Measurements from ENCODE around the gene SGSH. TPM values are rescaled to one million over a fixed set of nuclear protein-coding genes. Genes with fewer than 3 reads are reported as not detected.

Gene SGSH
- total RNA-seq, 4 donors from 2014 or later = 14.4 to 39.7 (median 38.4) TPM

- intact Hi-C loops (cut with DNase I; ENCODE audit: low total_unique reads) = no loop called here
- DNase-seq = no peak
- TF ChIP-seq, protein P1, sequence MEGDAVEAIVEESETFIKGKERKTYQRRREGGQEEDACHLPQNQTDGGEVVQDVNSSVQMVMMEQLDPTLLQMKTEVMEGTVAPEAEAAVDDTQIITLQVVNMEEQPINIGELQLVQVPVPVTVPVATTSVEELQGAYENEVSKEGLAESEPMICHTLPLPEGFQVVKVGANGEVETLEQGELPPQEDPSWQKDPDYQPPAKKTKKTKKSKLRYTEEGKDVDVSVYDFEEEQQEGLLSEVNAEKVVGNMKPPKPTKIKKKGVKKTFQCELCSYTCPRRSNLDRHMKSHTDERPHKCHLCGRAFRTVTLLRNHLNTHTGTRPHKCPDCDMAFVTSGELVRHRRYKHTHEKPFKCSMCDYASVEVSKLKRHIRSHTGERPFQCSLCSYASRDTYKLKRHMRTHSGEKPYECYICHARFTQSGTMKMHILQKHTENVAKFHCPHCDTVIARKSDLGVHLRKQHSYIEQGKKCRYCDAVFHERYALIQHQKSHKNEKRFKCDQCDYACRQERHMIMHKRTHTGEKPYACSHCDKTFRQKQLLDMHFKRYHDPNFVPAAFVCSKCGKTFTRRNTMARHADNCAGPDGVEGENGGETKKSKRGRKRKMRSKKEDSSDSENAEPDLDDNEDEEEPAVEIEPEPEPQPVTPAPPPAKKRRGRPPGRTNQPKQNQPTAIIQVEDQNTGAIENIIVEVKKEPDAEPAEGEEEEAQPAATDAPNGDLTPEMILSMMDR (IDR thresholded peaks at IDR 0.05) = no peak
- TF ChIP-seq POLR2A (IDR thresholded peaks at IDR 0.05) = no peak
Observed at GRCh38 chr17:80182845-80183223, 37.3 kb downstream of the SGSH start.

DNA sequence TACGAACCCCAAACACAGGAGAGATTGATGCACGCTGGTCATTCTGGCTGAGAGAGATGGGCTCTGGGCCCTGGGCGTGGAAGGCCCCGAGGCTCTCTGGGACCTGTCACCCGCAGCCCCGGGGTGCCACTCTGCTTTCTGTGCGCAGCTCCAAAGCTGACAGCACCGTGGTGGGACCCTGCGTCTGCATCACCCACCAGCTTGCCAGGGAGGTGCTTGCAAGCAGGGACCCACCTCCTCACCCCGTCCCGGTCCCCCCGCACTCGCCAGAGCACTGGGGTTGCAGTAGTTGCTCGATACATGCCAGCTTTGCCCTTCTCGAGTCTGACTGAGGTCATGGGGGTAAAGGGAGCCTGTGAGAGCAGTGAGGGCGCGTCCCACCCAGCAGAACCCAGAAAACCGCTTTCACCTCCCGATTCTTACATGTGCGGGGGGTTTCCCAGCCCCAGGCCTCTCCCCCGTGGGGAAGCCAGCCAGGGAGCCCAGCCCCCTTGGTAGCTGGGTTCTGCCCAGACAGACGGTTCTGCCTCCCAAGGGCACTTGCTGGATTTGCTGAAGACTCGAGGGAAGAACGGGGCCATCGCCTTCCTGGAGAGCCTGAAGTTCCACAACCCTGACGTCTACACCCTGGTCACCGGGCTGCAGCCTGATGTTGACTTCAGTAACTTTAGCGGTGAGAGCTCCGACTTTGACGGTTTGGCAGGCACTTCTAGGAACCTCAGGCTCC lies 37.9 kb downstream of the SGSH start:
- Histone ChIP-seq H3K4me1 (no peaks in the 10 kb centered on the region), H3K4me3 (no peak overlapping the region), H3K9me3 (no peaks in the 10 kb centered on the region), H3K27ac (no peak overlapping the region), H3K27me3 (no peaks in the 10 kb centered on the region), H3K36me3 (no peaks in the 10 kb centered on the region)
- DNase-seq = no peak
- TF ChIP-seq, protein P1 (IDR thresholded peaks at IDR 0.05) = no peak
- no peak for TF ChIP-seq POLR2A (IDR thresholded peaks at IDR 0.05)
- intact Hi-C loops (cut with DNase I; ENCODE audit: low total_unique reads) = no loop called here

More at GRCh38 chr17:80182845-80183223, 37.3 kb downstream of the SGSH start:
- H3K27me3 ChIP-seq = no peaks in the 10 kb centered on the region
- H3K4me3 ChIP-seq = no peak overlapping the region
- H3K36me3 ChIP-seq = no peaks in the 10 kb centered on the region
- H3K4me1 ChIP-seq = no peaks in the 10 kb centered on the region
- no peaks in the 10 kb centered on the region for H3K9me3 ChIP-seq
- no peak overlapping the region for H3K27ac ChIP-seq

DNA sequence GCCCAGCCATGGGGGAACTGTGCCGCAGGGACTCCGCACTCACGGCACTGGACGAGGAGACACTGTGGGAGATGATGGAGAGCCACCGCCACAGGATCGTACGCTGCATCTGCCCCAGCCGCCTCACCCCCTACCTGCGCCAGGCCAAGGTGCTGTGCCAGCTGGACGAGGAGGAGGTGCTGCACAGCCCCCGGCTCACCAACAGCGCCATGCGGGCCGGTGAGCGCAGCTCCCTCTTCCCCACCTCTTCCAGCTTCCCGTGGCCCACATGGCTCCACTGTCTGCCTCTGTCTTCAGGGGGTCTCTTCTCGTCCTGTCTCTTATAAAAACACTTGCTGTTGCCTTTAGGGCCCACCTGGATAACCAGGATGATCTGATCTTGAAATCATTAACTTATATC lies 38.7 kb downstream of the SGSH start:
- H3K9me3 ChIP-seq = no peaks in the 10 kb centered on the region
- H3K27ac ChIP-seq = no peak overlapping the region
- intact Hi-C loops (cut with DNase I; ENCODE audit: low total_unique reads) = no loop called here
- no peaks in the 10 kb centered on the region for H3K36me3 ChIP-seq
- no peak overlapping the region for H3K4me3 ChIP-seq
- H3K27me3 ChIP-seq = no peaks in the 10 kb centered on the region
- TF ChIP-seq POLR2A (IDR thresholded peaks at IDR 0.05) = no peak
- TF ChIP-seq, protein P1 (IDR thresholded peaks at IDR 0.05) = no peak
- no peaks in the 10 kb centered on the region for H3K4me1 ChIP-seq
- DNase-seq = no peak

- no peaks in the 10 kb centered on the region for H3K4me1 ChIP-seq
- H3K27ac ChIP-seq = no peak overlapping the region
- TF ChIP-seq, protein P1 (IDR thresholded peaks at IDR 0.05) = no peak
- TF ChIP-seq POLR2A (IDR thresholded peaks at IDR 0.05) = no peak
- no peaks in the 10 kb centered on the region for H3K27me3 ChIP-seq
- no peaks in the 10 kb centered on the region for H3K9me3 ChIP-seq
- intact Hi-C loops (cut with DNase I; ENCODE audit: low total_unique reads) = no loop called here
- no peaks in the 10 kb centered on the region for H3K36me3 ChIP-seq
- DNase-seq = no peak
- H3K4me3 ChIP-seq = no peak overlapping the region
Observed at GRCh38 chr17:80180192-80180591, 39.9 kb downstream of the SGSH start.

- no peak for TF ChIP-seq POLR2A (IDR thresholded peaks at IDR 0.05)
- TF ChIP-seq, protein P1 (IDR thresholded peaks at IDR 0.05) = no peak
- no peak overlapping the region for H3K27ac ChIP-seq
- H3K4me1 ChIP-seq = no peaks in the 10 kb centered on the region
- intact Hi-C loops (cut with DNase I; ENCODE audit: low total_unique reads) = no loop called here
- no peaks in the 10 kb centered on the region for H3K27me3 ChIP-seq
- no peak for DNase-seq
- no peak overlapping the region for H3K4me3 ChIP-seq
- H3K9me3 ChIP-seq = no peaks in the 10 kb centered on the region
- H3K36me3 ChIP-seq = no peaks in the 10 kb centered on the region
Observed at GRCh38 chr17:80177986-80178595, 42.0 kb downstream of the SGSH start.

Data from uterus (tissue), 4 donors.